Measurements from ENCODE around the gene NOM1. TPM values are rescaled to one million over a fixed set of nuclear protein-coding genes. Genes with fewer than 3 reads are reported as not detected.

Gene NOM1
- polyA plus RNA-seq, 2 of the 4 experiments (the other 2 are of a cell fraction): 15.5 to 17.7 TPM

GRCh38 chr7:156998988-156999957 lies 49.8 kb downstream of the NOM1 start:
- Histone ChIP-seq H3K4me3 (peak overlapping the region; percentile 77), H3K9me3 (no peaks in the 10 kb centered on the region), H3K27ac (peak overlapping the region; percentile 75 to 95), H3K4me2 (peak overlapping the region; percentile 93), H3K4me1 (peaks cover 7% of the 10 kb centered on the region; the same call in 2 of the 3 replicates)
- WGBS (ENCODE audit: missing lambda C conversion rate): 87% methylated on average over 21 of the region's 57 CpGs
- FAIRE-seq (no peak), ATAC-seq (no peak; a peak in 2 of 6 replicates), DNase-seq (ENCODE audit: low read depth in 1 of 2, low spot score in 1 of 2) (no peak)
- ChIA-PET CTCF (interaction anchor here (1.1 kb wide), 1 partner anchor 14 kb away, joined by 3 read pairs; no protein-coding TSS in a partner anchor), POLR2A (no interaction called here)
- TF ChIP-seq PBX3 (IDR thresholded peaks at IDR 0.05) (no peak), JUNB (IDR thresholded peaks at IDR 0.05) (no peak), RARB (CRISPR knock-in tag; IDR thresholded peaks at IDR 0.05) (no peak), ZNF302 (CRISPR knock-in tag; IDR thresholded peaks at IDR 0.05) (no peak), POLR2AphosphoS2 (conservative IDR thresholded peaks at IDR 0.05; ENCODE audit: low read length) (no peak), POLR2A (IDR thresholded peaks at IDR 0.05; ENCODE audit: low read length) (no peak), REST (IDR thresholded peaks at IDR 0.05) (no peak), EHF (CRISPR knock-in tag; IDR thresholded peaks at IDR 0.05) (no peak), NR3C1 (IDR thresholded peaks at IDR 0.05) (no peak), GATA3 (IDR thresholded peaks at IDR 0.05; ENCODE audit: borderline replicate concordance) (no peak), CEBPB (IDR thresholded peaks at IDR 0.05) (no peak)

- Histone ChIP-seq H3K4me2 (peak overlapping the region; percentile 93), H3K4me3 (peak overlapping the region; percentile 77), H3K9me3 (no peaks in the 10 kb centered on the region), H3K4me1 (peaks cover 7% of the 10 kb centered on the region; the same call in 2 of the 3 replicates), H3K27ac (peak overlapping the region; percentile 75 to 95)
- ChIA-PET CTCF (interaction anchor here (1.0 to 1.2 kb wide), 3 partner anchors 12 to 274 kb away, joined by 3 read pairs; no protein-coding TSS in a partner anchor), POLR2A (no interaction called here)
- DNase-seq (ENCODE audit: low read depth in 1 of 2, low spot score in 1 of 2) (no peak), FAIRE-seq (no peak), ATAC-seq (peak; percentile 38 to 47; a peak in 4 of 6 replicates)
- TF ChIP-seq JUN (IDR thresholded peaks at IDR 0.05) (peak in 1 of 2 experiments; percentile 22; a peak in 1 of 5 replicates), NPAS2 (CRISPR knock-in tag; IDR thresholded peaks at IDR 0.05; ENCODE audit: borderline replicate concordance) (no peak)
- WGBS (ENCODE audit: missing lambda C conversion rate): 7% methylated on average over 16 of the region's 75 CpGs
Measured at GRCh38 chr7:156999958-157000726, 50.6 kb downstream of the NOM1 start.

- POLR2A ChIA-PET: no interaction called here
- H3K4me3 ChIP-seq: peak overlapping the region; percentile 77
Measured at GRCh38 chr7:157000741-157001653, 51.5 kb downstream of the NOM1 start.

More at GRCh38 chr7:157000741-157001653, 51.5 kb downstream of the NOM1 start:
- Histone ChIP-seq H3K9me3 (no peaks in the 10 kb centered on the region), H3K4me2 (peak overlapping the region; percentile 93), H3K27ac (peak overlapping the region; percentile 75 to 95), H3K4me1 (peaks cover 7% of the 10 kb centered on the region; the same call in 2 of the 3 replicates)
- WGBS (ENCODE audit: missing lambda C conversion rate): 86% methylated on average over 25 of the region's 25 CpGs
- no peak for FAIRE-seq
- ATAC-seq: peak in 1 of 2 experiments; percentile 30; a peak in 2 of 6 replicates
- DNase-seq (ENCODE audit: low read depth in 1 of 2, low spot score in 1 of 2): no peak
- CTCF ChIA-PET: interaction anchor here (1.0 to 1.2 kb wide), 3 partner anchors 13 to 273 kb away, joined by 3 read pairs; no protein-coding TSS in a partner anchor
- no peak for TF ChIP-seq RCOR1 (IDR thresholded peaks at IDR 0.05; ENCODE audit: low read depth, low read length)
- TF ChIP-seq ESRRA (IDR thresholded peaks at IDR 0.05; ENCODE audit: borderline replicate concordance, low read length): no peak
- TF ChIP-seq CEBPB (IDR thresholded peaks at IDR 0.05): peak; percentile 14 to 43; a peak in 1 of 4 replicates
- no peak for TF ChIP-seq KDM1A (IDR thresholded peaks at IDR 0.05; ENCODE audit: low read depth)
- TF ChIP-seq HOXA7 (CRISPR knock-in tag; IDR thresholded peaks at IDR 0.05): no peak

Measured in A549 (cell line).